ENCODE data around the gene UTS2B.

The UTS2B gene

DNA sequence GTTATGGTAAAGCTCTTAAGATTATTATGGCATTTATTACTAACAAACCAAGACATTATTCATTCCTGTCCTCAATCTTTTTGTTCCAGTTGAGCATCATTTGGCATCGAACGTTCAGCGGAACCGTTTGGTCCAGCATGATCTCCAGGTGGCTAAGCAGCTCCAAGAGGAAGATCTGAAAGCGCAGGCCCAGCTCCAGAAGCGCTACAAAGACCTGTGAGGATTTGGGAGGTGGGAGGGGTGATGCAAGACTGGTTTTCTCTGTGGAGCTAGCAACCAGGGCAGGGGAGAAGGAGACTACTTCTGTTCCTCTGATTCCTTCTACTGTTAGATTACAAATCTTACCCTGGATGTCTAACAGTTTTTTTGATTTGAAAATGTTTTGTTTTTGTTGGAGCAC is 27.6 kb upstream of the UTS2B start:
- Histone ChIP-seq H3K36me3 (peaks cover 4% of the 10 kb centered on the region; the same call in 1 of the 2 replicates), H3K9me3 (ENCODE audit: severe bottlenecking) (no peaks in the 10 kb centered on the region), H3K4me3 (ENCODE audit: low read depth, low read length) (no peak overlapping the region), H3K27me3 (ENCODE audit: insufficient read depth, low read depth, severe bottlenecking) (no peaks in the 10 kb centered on the region), H3K27ac (no peak overlapping the region)
- no peak for TF ChIP-seq CTCF (IDR thresholded peaks at IDR 0.05; ENCODE audit: low read depth, low read length)
- no peak for DNase-seq

- no peak for TF ChIP-seq CTCF (IDR thresholded peaks at IDR 0.05; ENCODE audit: low read depth, low read length)
- peaks cover 4% of the 10 kb centered on the region; the same call in 1 of the 2 replicates for H3K36me3 ChIP-seq
- no peaks in the 10 kb centered on the region for H3K9me3 ChIP-seq (ENCODE audit: severe bottlenecking)
- H3K4me3 ChIP-seq (ENCODE audit: low read depth, low read length), result no peak overlapping the region
- no peaks in the 10 kb centered on the region for H3K27me3 ChIP-seq (ENCODE audit: insufficient read depth, low read depth, severe bottlenecking)
- H3K27ac ChIP-seq, result no peak overlapping the region
- DNase-seq, result no peak
Measured at GRCh38 chr3:191356631-191357439, 26.5 kb upstream of the UTS2B start.

DNA sequence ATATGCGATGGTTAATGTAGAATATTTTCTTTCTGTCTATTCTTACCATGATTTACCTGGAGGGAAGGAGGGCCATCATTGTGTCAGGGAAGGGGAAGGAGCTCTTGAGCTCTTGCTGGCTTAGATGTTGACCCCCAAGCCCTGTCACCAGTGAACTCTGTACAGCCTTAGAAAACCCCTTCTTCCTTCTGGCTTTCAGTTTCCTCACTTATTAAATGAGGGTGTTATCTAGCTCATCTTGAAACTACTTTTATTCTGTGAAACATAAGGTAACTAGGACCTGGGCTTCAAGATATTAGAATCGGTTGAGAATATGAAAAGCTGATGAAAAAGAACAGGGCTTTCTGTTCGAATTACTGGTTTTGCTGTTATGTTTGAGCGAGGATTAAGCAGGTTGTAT is 25.1 kb upstream of the UTS2B start:
- Histone ChIP-seq H3K27me3 (ENCODE audit: insufficient read depth, low read depth, severe bottlenecking) (no peaks in the 10 kb centered on the region), H3K27ac (no peak overlapping the region), H3K9me3 (ENCODE audit: severe bottlenecking) (no peaks in the 10 kb centered on the region), H3K36me3 (no peaks in the 10 kb centered on the region), H3K4me3 (ENCODE audit: low read depth, low read length) (no peak overlapping the region)
- no peak for TF ChIP-seq CTCF (IDR thresholded peaks at IDR 0.05; ENCODE audit: low read depth, low read length)
- DNase-seq, result no peak

- Histone ChIP-seq H3K4me3 (ENCODE audit: low read depth, low read length) (no peak overlapping the region), H3K27ac (no peak overlapping the region), H3K9me3 (ENCODE audit: severe bottlenecking) (no peaks in the 10 kb centered on the region), H3K27me3 (ENCODE audit: insufficient read depth, low read depth, severe bottlenecking) (no peaks in the 10 kb centered on the region), H3K36me3 (no peaks in the 10 kb centered on the region)
- DNase-seq, result no peak
- no peak for TF ChIP-seq CTCF (IDR thresholded peaks at IDR 0.05; ENCODE audit: low read depth, low read length)
Measured at GRCh38 chr3:191353022-191353777, 22.9 kb upstream of the UTS2B start.

GRCh38 chr3:191352014-191352413 is 21.7 kb upstream of the UTS2B start:
- H3K27me3 ChIP-seq (ENCODE audit: insufficient read depth, low read depth, severe bottlenecking), result no peaks in the 10 kb centered on the region
- no peak for DNase-seq
- no peaks in the 10 kb centered on the region for H3K36me3 ChIP-seq
- TF ChIP-seq CTCF (IDR thresholded peaks at IDR 0.05; ENCODE audit: low read depth, low read length), result no peak
- H3K27ac ChIP-seq, result no peak overlapping the region
- H3K4me3 ChIP-seq (ENCODE audit: low read depth, low read length), result no peak overlapping the region
- no peaks in the 10 kb centered on the region for H3K9me3 ChIP-seq (ENCODE audit: severe bottlenecking)
